IMR-90 (cell line): ENCODE data around the gene ZFAND2B.

Experiments used
- BHLHE40 ChIP-seq: fragments of 150-350 bp; IDR thresholded peaks from 2 replicates; pipeline ENCODE4 v1.6.1; 2016; ENCODE audit warnings: mild to moderate bottlenecking, low read depth, low read length
- MAFK ChIP-seq: IDR thresholded peaks from 2 replicates; pipeline ENCODE4 v1.6.1; 2012; ENCODE audit warnings: low read depth, low read length, improper control_type of control experiment
- RAD21 ChIP-seq: IDR thresholded peaks from 2 replicates; pipeline ENCODE4 v1.6.1; 2012; ENCODE audit warnings: low read length, improper control_type of control experiment
- TF ChIP-seq, protein P1 (sequence below): conservative IDR thresholded peaks from 2 replicates; pipeline ENCODE4 v1.5.1; 2012; ENCODE audit warnings: mild to moderate bottlenecking, low read depth, low read length, improper control_type of control experiment
- TF ChIP-seq, protein P2 (sequence below): fragments of 150-350 bp; IDR thresholded peaks from 2 replicates; pipeline ENCODE4 v1.6.1; 2017; ENCODE audit warnings: mild to moderate bottlenecking, antibody characterized with exemption, low read length, low read depth

DNA sequence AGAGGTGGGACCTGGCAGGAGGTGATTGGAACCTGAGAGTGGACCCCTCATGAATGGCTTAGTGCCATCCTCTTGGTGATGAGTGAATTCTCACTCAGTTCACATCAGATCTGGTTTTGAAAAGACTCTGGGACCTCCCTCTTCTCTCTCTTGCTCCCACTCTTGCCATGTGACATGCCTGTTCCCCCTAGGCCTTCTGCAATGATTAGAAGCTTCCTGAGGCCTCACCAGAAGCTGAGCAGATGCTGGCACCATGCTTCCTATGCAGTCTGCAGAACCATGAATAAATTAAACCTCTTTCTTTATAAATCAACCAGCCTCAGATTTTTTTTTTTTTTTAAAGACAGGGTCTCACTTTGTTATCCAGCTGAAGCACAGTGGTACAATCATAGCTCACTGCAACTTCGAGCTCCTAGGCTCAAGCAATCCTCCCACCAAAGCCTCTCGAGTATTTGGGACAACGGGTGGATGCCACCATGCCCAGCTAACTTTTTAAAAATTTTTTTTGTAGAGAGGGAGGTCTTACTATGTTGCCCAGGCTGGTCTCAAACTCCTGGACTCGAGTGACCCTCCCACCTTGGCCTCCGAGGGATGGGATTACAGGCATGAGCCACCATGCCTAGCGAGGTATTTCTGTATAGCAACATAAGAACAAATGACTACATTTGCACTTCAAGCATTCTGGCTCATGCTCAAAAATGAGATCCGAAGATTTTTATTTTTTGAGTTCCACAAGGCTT lies 2.0 kb upstream of the ZFAND2B start:
- TF ChIP-seq, protein P1, sequence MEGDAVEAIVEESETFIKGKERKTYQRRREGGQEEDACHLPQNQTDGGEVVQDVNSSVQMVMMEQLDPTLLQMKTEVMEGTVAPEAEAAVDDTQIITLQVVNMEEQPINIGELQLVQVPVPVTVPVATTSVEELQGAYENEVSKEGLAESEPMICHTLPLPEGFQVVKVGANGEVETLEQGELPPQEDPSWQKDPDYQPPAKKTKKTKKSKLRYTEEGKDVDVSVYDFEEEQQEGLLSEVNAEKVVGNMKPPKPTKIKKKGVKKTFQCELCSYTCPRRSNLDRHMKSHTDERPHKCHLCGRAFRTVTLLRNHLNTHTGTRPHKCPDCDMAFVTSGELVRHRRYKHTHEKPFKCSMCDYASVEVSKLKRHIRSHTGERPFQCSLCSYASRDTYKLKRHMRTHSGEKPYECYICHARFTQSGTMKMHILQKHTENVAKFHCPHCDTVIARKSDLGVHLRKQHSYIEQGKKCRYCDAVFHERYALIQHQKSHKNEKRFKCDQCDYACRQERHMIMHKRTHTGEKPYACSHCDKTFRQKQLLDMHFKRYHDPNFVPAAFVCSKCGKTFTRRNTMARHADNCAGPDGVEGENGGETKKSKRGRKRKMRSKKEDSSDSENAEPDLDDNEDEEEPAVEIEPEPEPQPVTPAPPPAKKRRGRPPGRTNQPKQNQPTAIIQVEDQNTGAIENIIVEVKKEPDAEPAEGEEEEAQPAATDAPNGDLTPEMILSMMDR: no peak
- TF ChIP-seq, protein P2, sequence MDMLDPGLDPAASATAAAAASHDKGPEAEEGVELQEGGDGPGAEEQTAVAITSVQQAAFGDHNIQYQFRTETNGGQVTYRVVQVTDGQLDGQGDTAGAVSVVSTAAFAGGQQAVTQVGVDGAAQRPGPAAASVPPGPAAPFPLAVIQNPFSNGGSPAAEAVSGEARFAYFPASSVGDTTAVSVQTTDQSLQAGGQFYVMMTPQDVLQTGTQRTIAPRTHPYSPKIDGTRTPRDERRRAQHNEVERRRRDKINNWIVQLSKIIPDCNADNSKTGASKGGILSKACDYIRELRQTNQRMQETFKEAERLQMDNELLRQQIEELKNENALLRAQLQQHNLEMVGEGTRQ: no peak
- TF ChIP-seq MAFK (no peak), BHLHE40 (no peak), RAD21 (no peak)
